Effector memory CD8-positive, alpha-beta T cell (primary cell): ENCODE measurements around the gene DNAH2.

Source experiments
- ATAC-seq: fragments of 150-1000 bp; cut with Tn5 transposase; replicated peaks from 2 replicates; pipeline ENCODE4 v1.10.0; 2021; ENCODE audit warnings: mild to moderate bottlenecking, moderate library complexity
- DNase-seq, 3 experiments: peaks; one replicate each; pipeline ENCODE4 v3.0.0; 2021
- H3K27ac Mint-ChIP-seq, 2 donors: one replicate each; pipeline ENCODE4 v1.8.0; 2022; ENCODE audit warnings: mild to moderate bottlenecking in 2 of 2, mixed read lengths in 2 of 2, moderate library complexity in 2 of 2
- H3K27me3 Mint-ChIP-seq, 2 donors: one replicate each; pipeline ENCODE4 v1.8.0; 2022; ENCODE audit warnings: mixed read lengths in 2 of 2
- H3K36me3 Mint-ChIP-seq: one replicate; pipeline ENCODE4 v1.8.0; 2022; ENCODE audit warnings: mild to moderate bottlenecking, moderate library complexity, mixed read lengths; ENCODE audit not compliant: insufficient read depth
- H3K4me1 Mint-ChIP-seq, 2 donors: one replicate each; pipeline ENCODE4 v1.8.0; 2022; ENCODE audit warnings: low read depth in 2 of 2, mixed read lengths in 2 of 2
- H3K4me3 Mint-ChIP-seq, 2 donors: one replicate each; pipeline ENCODE4 v1.8.0; 2022; ENCODE audit warnings: mild to moderate bottlenecking in 2 of 2, mixed read lengths in 2 of 2, moderate library complexity in 2 of 2
- H3K9me3 Mint-ChIP-seq, 2 donors: one replicate each; pipeline ENCODE4 v1.8.0; 2022; ENCODE audit warnings: mixed read lengths in 2 of 2

DNAH2 gene

DNA sequence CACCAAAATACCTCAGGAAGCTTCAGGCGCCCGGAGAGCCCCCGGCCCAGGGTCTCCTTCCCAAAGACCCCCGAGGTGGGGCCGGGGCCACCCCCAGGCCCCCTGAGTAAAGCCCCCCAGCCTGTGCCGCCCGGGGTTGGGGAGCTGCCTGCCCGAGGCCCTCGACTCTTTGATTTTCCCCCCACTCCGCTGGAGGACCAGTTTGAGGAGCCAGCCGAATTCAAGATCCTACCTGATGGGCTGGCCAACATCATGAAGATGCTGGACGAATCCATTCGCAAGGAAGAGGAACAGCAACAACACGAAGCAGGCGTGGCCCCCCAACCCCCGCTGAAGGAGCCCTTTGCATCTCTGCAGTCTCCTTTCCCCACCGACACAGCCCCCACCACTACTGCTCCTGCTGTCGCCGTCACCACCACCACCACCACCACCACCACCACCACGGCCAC, 130.6 kb downstream of the DNAH2 start:
- H3K9me3 Mint-ChIP-seq: no peaks in the 10 kb centered on the region
- peak overlapping the region in 1 of 2 donors; percentile 21 for H3K4me3 Mint-ChIP-seq
- ATAC-seq: no peak
- peak overlapping the region in 1 of 2 donors; percentile 95 for H3K27ac Mint-ChIP-seq
- no peaks in the 10 kb centered on the region for H3K27me3 Mint-ChIP-seq
- H3K36me3 Mint-ChIP-seq: peaks cover 97% of the 10 kb centered on the region
- no peak for DNase-seq
- peaks cover 19 to 34% of the 10 kb centered on the region in 2 donors for H3K4me1 Mint-ChIP-seq

DNA sequence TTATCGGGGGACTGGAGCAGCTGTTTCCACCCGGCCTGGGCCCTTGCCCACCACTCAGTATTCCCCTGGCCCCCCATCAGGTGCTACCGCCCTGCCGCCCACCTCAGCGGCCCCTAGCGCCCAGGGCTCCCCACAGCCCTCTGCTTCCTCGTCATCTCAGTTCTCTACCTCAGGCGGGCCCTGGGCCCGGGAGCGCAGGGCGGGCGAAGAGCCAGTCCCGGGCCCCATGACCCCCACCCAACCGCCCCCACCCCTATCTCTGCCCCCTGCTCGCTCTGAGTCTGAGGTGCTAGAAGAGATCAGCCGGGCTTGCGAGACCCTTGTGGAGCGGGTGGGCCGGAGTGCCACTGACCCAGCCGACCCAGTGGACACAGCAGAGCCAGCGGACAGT, 131.2 kb downstream of the DNAH2 start:
- no peak overlapping the region for H3K4me3 Mint-ChIP-seq
- peaks cover 92% of the 10 kb centered on the region for H3K36me3 Mint-ChIP-seq
- ATAC-seq (no peak), DNase-seq (no peak)
- peaks cover 15 to 28% of the 10 kb centered on the region in 2 donors for H3K4me1 Mint-ChIP-seq
- peak overlapping the region in 1 of 2 donors; percentile 95 for H3K27ac Mint-ChIP-seq
- no peaks in the 10 kb centered on the region for H3K27me3 Mint-ChIP-seq
- no peaks in the 10 kb centered on the region for H3K9me3 Mint-ChIP-seq

DNA sequence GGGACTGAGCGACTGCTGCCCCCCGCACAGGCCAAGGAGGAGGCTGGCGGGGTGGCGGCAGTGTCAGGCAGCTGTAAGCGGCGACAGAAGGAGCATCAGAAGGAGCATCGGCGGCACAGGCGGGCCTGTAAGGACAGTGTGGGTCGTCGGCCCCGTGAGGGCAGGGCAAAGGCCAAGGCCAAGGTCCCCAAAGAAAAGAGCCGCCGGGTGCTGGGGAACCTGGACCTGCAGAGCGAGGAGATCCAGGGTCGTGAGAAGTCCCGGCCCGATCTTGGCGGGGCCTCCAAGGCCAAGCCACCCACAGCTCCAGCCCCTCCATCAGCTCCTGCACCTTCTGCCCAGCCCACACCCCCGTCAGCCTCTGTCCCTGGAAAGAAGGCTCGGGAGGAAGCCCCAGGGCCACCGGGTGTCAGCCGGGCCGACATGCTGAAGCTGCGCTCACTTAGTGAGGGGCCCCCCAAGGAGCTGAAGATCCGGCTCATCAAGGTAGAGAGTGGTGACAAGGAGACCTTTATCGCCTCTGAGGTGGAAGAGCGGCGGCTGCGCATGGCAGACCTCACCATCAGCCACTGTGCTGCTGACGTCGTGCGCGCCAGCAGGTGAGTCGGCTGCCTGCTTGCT, 131.7 kb downstream of the DNAH2 start:
- no peak for DNase-seq
- ATAC-seq: no peak
- H3K27ac Mint-ChIP-seq: peak overlapping the region in 1 of 2 donors; percentile 95
- no peaks in the 10 kb centered on the region for H3K9me3 Mint-ChIP-seq
- H3K36me3 Mint-ChIP-seq: peaks cover 87% of the 10 kb centered on the region
- peak overlapping the region in 1 of 2 donors; percentile 14 for H3K4me3 Mint-ChIP-seq
- peaks cover 10 to 23% of the 10 kb centered on the region in 2 donors for H3K4me1 Mint-ChIP-seq
- no peaks in the 10 kb centered on the region for H3K27me3 Mint-ChIP-seq

DNA sequence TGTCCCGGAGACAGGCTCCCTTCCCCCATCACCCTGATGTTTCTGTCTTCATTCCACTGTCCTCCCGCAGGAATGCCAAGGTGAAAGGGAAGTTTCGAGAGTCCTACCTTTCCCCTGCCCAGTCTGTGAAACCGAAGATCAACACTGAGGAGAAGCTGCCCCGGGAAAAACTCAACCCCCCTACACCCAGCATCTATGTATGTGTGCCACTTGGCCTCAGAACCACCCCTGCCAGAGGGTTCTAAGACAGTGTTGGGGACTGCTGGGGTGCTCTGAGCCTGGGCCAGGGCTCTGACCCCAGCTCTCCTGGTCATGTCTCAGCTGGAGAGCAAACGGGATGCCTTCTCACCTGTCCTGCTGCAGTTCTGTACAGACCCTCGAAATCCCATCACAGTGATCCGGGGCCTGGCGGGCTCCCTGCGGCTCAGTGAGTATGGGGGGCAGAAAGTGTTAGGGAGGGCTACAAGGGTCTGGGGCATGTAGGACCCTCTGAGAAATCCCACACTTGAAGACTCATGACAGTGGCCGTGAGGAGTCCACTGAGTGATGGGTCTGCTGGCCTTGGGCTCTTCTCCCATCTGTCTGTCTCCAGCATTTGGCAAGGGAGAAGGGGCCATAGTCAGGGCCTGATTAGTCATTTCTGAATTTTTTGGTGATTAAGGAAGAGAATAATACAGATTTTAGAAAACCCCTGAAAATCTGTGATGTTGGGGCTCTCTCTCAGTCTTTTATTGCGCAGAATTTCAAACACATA, 132.4 kb downstream of the DNAH2 start:
- H3K36me3 Mint-ChIP-seq: peaks cover 80% of the 10 kb centered on the region
- no peak for ATAC-seq
- no peaks in the 10 kb centered on the region for H3K9me3 Mint-ChIP-seq
- H3K27ac Mint-ChIP-seq: peak overlapping the region in 1 of 2 donors; percentile 95
- DNase-seq: no peak
- H3K27me3 Mint-ChIP-seq: no peaks in the 10 kb centered on the region
- peaks cover 7 to 20% of the 10 kb centered on the region in 2 donors for H3K4me1 Mint-ChIP-seq
- peak overlapping the region in 1 of 2 donors; percentile 79 for H3K4me3 Mint-ChIP-seq

DNA sequence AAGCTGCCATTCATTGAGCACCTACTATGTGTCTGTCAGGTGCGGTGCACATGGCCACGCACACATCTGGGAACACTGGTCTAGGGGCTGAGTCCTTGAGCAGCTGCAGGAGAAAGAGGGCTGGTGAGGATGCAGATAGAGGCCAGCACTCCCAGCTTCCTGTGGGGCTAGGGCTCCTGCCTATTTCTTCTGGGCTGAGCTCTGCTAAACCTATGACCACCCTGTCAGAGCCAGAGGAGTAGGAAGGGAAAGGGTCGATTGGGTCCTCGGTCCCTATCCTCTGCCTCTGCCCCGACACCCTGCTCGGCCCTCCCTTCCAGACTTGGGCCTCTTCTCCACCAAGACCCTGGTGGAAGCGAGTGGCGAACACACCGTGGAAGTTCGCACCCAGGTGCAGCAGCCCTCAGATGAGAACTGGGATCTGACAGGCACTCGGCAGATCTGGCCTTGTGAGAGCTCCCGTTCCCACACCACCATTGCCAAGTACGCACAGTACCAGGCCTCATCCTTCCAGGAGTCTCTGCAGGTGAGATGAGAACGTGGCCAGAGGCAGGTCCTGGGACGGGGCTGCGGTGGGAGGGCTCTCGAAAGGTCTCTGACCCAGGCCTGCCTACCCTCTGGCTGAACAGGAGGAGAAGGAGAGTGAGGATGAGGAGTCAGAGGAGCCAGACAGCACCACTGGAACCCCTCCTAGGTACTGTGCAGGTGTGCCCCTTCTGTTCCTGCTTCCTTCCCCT, 133.3 kb downstream of the DNAH2 start:
- Mint-ChIP-seq H3K9me3 (no peaks in the 10 kb centered on the region), H3K4me3 (peak overlapping the region; percentile 72 to 79), H3K27me3 (no peaks in the 10 kb centered on the region), H3K4me1 (peaks cover 7 to 15% of the 10 kb centered on the region in 2 donors), H3K27ac (peak overlapping the region in 1 of 2 donors; percentile 95), H3K36me3 (peaks cover 71% of the 10 kb centered on the region)
- peak; percentile 4 for ATAC-seq
- no peak for DNase-seq

DNA sequence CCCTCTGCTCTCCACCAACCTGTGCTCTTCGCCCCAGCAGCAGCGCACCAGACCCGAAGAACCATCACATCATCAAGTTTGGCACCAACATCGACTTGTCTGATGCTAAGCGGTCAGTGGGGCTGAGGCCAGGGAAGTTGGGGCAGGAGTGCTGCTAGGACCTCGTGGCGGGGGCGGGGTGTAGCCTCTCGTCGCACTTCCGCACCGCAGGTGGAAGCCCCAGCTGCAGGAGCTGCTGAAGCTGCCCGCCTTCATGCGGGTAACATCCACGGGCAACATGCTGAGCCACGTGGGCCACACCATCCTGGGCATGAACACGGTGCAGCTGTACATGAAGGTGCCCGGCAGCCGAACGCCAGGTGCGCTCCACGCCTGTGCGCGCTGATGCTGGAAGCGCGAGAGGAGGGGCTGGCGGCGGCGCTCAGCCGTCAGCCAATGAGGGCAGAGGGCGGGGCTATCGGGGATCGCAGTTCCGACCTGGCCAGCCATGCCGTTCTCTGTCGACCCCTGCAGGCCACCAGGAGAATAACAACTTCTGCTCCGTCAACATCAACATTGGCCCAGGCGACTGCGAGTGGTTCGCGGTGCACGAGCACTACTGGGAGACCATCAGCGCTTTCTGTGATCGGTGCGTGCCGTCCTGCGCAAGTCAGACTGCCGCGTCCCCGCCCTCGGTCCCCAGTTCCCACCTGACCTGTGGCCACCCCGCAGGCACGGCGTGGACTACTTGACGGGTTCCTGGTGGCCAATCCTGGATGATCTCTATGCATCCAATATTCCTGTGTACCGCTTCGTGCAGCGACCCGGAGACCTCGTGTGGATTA, 134.1 kb downstream of the DNAH2 start:
- DNase-seq (peak; percentile 92 to 94 (median 94)), ATAC-seq (peak; percentile 80)
- Mint-ChIP-seq H3K4me3 (peak overlapping the region; percentile 72 to 79), H3K9me3 (no peaks in the 10 kb centered on the region), H3K27ac (peak overlapping the region; percentile 49 to 95), H3K27me3 (no peaks in the 10 kb centered on the region), H3K36me3 (peaks cover 63% of the 10 kb centered on the region), H3K4me1 (peaks cover 3 to 13% of the 10 kb centered on the region in 2 donors)

DNA sequence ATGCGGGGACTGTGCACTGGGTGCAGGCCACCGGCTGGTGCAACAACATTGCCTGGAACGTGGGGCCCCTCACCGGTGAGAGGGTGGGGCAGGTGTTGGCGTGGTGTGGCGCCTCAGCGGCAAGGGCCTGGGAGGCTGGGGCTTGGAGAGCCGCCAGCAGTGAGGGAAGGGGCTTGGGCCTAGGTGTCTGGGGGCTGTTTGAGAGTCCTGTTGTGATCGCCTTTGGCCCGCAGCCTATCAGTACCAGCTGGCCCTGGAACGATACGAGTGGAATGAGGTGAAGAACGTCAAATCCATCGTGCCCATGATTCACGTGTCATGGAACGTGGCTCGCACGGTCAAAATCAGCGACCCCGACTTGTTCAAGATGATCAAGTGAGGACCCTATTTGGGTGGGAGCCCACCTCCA, 134.7 kb downstream of the DNAH2 start:
- peaks cover 3 to 13% of the 10 kb centered on the region in 2 donors for H3K4me1 Mint-ChIP-seq
- H3K4me3 Mint-ChIP-seq: peak overlapping the region in 1 of 2 donors; percentile 79
- no peaks in the 10 kb centered on the region for H3K9me3 Mint-ChIP-seq
- ATAC-seq (no peak), DNase-seq (no peak)
- H3K27ac Mint-ChIP-seq: peak overlapping the region in 1 of 2 donors; percentile 95
- H3K36me3 Mint-ChIP-seq: peaks cover 57% of the 10 kb centered on the region
- H3K27me3 Mint-ChIP-seq: no peaks in the 10 kb centered on the region

DNA sequence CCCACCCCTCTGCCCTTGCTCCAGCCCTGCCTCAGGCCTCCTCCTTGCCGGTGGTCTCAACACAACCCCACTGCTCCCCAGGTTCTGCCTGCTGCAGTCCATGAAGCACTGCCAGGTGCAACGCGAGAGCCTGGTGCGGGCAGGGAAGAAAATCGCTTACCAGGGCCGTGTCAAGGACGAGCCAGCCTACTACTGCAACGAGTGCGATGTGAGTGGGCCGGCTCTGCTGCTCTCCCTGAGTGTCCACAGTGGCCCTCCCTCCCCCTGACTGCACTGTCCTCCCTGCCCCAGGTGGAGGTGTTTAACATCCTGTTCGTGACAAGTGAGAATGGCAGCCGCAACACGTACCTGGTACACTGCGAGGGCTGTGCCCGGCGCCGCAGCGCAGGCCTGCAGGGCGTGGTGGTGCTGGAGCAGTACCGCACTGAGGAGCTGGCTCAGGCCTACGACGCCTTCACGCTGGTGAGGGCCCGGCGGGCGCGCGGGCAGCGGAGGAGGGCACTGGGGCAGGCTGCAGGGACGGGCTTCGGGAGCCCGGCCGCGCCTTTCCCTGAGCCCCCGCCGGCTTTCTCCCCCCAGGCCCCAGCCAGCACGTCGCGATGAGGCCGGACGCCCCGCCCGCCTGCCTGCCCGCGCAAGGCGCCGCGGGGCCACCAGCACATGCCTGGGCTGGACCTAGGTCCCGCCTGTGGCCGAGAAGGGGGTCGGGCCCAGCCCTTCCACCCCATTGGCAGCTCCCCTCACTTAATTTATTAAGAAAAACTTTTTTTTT, 135.6 kb downstream of the DNAH2 start:
- no peak for ATAC-seq
- Mint-ChIP-seq H3K9me3 (no peaks in the 10 kb centered on the region), H3K4me1 (peaks cover 3 to 13% of the 10 kb centered on the region in 2 donors), H3K4me3 (peak overlapping the region in 1 of 2 donors; percentile 79), H3K36me3 (peaks cover 48% of the 10 kb centered on the region), H3K27ac (peak overlapping the region in 1 of 2 donors; percentile 95), H3K27me3 (no peaks in the 10 kb centered on the region)
- no peak for DNase-seq

DNA sequence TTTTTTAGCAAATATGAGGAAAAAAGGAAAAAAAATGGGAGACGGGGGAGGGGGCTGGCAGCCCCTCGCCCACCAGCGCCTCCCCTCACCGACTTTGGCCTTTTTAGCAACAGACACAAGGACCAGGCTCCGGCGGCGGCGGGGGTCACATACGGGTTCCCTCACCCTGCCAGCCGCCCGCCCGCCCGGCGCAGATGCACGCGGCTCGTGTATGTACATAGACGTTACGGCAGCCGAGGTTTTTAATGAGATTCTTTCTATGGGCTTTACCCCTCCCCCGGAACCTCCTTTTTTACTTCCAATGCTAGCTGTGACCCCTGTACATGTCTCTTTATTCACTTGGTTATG, 136.1 kb downstream of the DNAH2 start:
- no peak for ATAC-seq
- no peaks in the 10 kb centered on the region for H3K27me3 Mint-ChIP-seq
- peaks cover 43% of the 10 kb centered on the region for H3K36me3 Mint-ChIP-seq
- H3K4me3 Mint-ChIP-seq: peak overlapping the region in 1 of 2 donors; percentile 33
- DNase-seq: no peak
- H3K4me1 Mint-ChIP-seq: peaks cover 3 to 13% of the 10 kb centered on the region in 2 donors
- no peaks in the 10 kb centered on the region for H3K9me3 Mint-ChIP-seq
- no peak overlapping the region for H3K27ac Mint-ChIP-seq

DNA sequence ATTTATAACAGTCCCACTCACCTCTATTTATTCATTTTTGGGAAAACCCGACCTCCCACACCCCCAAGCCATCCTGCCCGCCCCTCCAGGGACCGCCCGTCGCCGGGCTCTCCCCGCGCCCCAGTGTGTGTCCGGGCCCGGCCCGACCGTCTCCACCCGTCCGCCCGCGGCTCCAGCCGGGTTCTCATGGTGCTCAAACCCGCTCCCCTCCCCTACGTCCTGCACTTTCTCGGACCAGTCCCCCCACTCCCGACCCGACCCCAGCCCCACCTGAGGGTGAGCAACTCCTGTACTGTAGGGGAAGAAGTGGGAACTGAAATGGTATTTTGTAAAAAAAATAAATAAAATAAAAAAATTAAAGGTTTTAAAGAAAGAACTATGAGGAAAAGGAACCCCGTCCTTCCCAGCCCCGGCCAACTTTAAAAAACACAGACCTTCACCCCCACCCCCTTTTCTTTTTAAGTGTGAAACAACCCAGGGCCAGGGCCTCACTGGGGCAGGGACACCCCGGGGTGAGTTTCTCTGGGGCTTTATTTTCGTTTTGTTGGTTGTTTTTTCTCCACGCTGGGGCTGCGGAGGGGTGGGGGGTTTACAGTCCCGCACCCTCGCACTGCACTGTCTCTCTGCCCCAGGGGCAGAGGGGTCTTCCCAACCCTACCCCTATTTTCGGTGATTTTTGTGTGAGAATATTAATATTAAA, 136.7 kb downstream of the DNAH2 start:
- H3K4me3 Mint-ChIP-seq: peak overlapping the region in 1 of 2 donors; percentile 33
- no peaks in the 10 kb centered on the region for H3K27me3 Mint-ChIP-seq
- H3K4me1 Mint-ChIP-seq: peaks cover 3 to 16% of the 10 kb centered on the region in 2 donors
- H3K36me3 Mint-ChIP-seq: peaks cover 42% of the 10 kb centered on the region
- no peak overlapping the region for H3K27ac Mint-ChIP-seq
- ATAC-seq (no peak), DNase-seq (no peak)
- H3K9me3 Mint-ChIP-seq: no peaks in the 10 kb centered on the region

DNA sequence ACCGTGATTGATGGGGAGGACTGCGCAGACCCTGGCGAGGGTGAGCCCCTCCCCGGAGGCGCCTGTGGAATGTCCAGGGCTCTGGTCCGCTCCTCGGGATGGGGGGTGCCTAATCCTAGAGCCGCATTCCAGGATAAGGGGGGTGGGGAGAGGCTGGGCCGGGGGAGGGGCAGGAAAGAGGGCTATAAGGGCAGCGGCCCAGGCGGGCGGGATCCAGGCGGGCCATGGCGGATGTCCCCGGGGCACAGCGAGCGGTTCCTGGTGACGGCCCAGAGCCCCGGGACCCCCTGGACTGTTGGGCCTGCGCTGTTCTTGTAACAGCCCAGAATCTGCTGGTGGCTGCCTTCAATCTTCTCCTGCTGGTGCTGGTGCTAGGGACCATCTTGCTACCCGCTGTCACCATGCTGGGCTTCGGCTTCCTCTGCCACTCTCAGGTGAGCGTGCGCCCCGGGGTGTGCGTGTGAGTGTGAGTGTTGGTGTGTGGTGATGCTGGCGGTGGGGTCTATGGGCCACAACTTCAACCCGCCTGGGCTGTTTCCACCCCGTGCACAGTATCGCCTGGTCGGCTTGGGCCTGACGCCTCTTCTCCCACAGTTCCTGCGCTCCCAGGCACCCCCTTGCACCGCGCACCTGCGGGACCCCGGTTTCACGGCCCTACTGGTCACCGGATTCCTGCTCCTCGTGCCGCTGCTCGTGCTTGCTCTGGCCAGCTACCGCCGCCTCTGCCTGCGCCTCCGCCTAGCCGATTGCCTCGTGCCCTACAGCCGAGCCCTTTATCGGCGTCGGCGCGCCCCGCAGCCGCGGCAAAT, 137.5 kb downstream of the DNAH2 start, which contains the start of gene TMEM88:
TSS of gene TMEM88 (plus strand) at position 216 of the 809 bp plus-strand sequence. CDS start at position 225, 9 bp downstream.
- Mint-ChIP-seq H3K4me3 (peak within 1 kb of the TSS in 1 of 2 donors; percentile 33), H3K36me3 (peaks cover 33% of the 10 kb centered on the region), H3K27me3 (no peaks in the 10 kb centered on the region), H3K4me1 (peaks cover 3 to 16% of the 10 kb centered on the region in 2 donors), H3K9me3 (no peaks in the 10 kb centered on the region), H3K27ac (peak within 1 kb of the TSS in 1 of 2 donors; percentile 65)
- ATAC-seq: no peak
- no peak for DNase-seq
